ENCODE measurements around the gene PPP2R2D.
"Not testable (repeated sequence)": the region's sequence is repeated elsewhere in the genome, so short reads cannot be mapped to it uniquely, and the experiment has no call there.

The PPP2R2D gene

GRCh38 chr10:131982185-131982756 is 81.5 kb downstream of the PPP2R2D start:
- no peak for TF ChIP-seq PATZ1 (CRISPR knock-in tag; IDR thresholded peaks at IDR 0.05; ENCODE audit: borderline replicate concordance)
- TF ChIP-seq CSDC2 (CRISPR knock-in tag; IDR thresholded peaks at IDR 0.05) = 0 out of 2 replicates have a peak, but pooled peaks have one; percentile 53

DNA sequence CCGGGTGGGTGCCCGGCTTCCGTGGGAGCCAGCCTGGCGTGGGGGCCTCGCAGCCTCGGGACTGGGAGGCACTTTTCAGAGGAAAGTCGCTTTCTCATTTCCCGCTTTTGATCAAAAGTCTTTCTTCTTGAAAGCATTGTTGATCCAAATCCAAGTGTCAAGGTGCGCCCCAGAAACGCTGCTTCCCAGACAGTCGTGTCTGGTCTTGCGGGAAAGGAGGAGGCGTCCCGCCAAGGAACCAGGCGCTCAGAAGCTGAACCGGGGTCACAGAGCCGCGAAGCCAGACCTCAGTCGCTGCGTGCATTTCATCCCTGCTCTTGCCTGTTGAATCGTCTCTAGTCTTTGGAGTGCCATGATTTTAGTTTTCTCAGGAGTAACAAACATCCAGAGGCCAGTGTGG is 82.0 kb downstream of the PPP2R2D start:
- ATAC-seq = no peak
- TF ChIP-seq CSRNP3 (CRISPR knock-in tag; IDR thresholded peaks at IDR 0.05) = no peak
- TF ChIP-seq, protein P1, sequence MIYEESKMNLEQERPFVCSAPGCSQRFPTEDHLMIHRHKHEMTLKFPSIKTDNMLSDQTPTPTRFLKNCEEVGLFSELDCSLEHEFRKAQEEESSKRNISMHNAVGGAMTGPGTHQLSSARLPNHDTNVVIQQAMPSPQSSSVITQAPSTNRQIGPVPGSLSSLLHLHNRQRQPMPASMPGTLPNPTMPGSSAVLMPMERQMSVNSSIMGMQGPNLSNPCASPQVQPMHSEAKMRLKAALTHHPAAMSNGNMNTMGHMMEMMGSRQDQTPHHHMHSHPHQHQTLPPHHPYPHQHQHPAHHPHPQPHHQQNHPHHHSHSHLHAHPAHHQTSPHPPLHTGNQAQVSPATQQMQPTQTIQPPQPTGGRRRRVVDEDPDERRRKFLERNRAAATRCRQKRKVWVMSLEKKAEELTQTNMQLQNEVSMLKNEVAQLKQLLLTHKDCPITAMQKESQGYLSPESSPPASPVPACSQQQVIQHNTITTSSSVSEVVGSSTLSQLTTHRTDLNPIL (CRISPR knock-in tag; IDR thresholded peaks at IDR 0.05; ENCODE audit: low read depth) = no peak
- no peak for TF ChIP-seq TCF4 (CRISPR knock-in tag; IDR thresholded peaks at IDR 0.05; ENCODE audit: borderline replicate concordance)

More at GRCh38 chr10:131982185-131982756, 81.5 kb downstream of the PPP2R2D start:
- ATAC-seq = no peak

DNA sequence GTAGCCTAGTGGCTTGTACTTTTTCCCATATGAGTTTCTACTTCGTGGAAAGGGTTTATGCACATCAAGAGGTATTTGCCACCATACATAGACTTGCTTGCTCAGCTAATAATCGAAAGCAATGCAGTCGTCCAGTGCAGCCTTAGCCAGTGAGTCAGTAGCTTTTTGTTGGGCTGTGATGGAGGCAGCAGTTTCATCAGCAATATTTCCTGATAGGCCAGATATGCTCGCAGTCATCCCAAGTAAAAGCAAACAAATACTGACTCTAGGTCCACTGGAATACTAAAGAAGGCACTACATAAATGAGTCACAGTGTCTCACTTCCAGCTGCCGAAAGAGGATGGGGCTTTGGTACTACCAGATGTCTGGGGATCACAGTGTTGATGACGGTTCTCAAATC is 83.0 kb downstream of the PPP2R2D start:
- TF ChIP-seq ZFP30 (CRISPR knock-in tag; IDR thresholded peaks at IDR 0.05) (no peak), TOX (CRISPR knock-in tag; IDR thresholded peaks at IDR 0.05; ENCODE audit: borderline replicate concordance) (no peak), CSRNP3 (CRISPR knock-in tag; IDR thresholded peaks at IDR 0.05) (no peak), ESRRG (CRISPR knock-in tag; IDR thresholded peaks at IDR 0.05) (no peak), PPARA (CRISPR knock-in tag; IDR thresholded peaks at IDR 0.05; ENCODE audit: borderline replicate concordance) (no peak), CSDC2 (CRISPR knock-in tag; IDR thresholded peaks at IDR 0.05) (no peak), POU6F1 (CRISPR knock-in tag; IDR thresholded peaks at IDR 0.05; ENCODE audit: borderline replicate concordance, low read depth) (no peak), GLIS3 (CRISPR knock-in tag; IDR thresholded peaks at IDR 0.05) (no peak), ZNF565 (CRISPR knock-in tag; conservative IDR thresholded peaks at IDR 0.05; ENCODE audit: low read depth) (no peak), PATZ1 (CRISPR knock-in tag; IDR thresholded peaks at IDR 0.05; ENCODE audit: borderline replicate concordance) (no peak), ZC3H10 (CRISPR knock-in tag; IDR thresholded peaks at IDR 0.05) (no peak), ZNF8 (CRISPR knock-in tag; IDR thresholded peaks at IDR 0.05) (no peak), ARNTL (CRISPR knock-in tag; IDR thresholded peaks at IDR 0.05; ENCODE audit: borderline replicate concordance, low read depth) (no peak), ISL1 (CRISPR knock-in tag; IDR thresholded peaks at IDR 0.05) (no peak), ZFP3 (CRISPR knock-in tag; IDR thresholded peaks at IDR 0.05) (no peak), ZNF70 (CRISPR knock-in tag; IDR thresholded peaks at IDR 0.05) (no peak)
- TF ChIP-seq, protein P1 (CRISPR knock-in tag; IDR thresholded peaks at IDR 0.05; ENCODE audit: low read depth) = no peak
- TF ChIP-seq, protein P2, sequence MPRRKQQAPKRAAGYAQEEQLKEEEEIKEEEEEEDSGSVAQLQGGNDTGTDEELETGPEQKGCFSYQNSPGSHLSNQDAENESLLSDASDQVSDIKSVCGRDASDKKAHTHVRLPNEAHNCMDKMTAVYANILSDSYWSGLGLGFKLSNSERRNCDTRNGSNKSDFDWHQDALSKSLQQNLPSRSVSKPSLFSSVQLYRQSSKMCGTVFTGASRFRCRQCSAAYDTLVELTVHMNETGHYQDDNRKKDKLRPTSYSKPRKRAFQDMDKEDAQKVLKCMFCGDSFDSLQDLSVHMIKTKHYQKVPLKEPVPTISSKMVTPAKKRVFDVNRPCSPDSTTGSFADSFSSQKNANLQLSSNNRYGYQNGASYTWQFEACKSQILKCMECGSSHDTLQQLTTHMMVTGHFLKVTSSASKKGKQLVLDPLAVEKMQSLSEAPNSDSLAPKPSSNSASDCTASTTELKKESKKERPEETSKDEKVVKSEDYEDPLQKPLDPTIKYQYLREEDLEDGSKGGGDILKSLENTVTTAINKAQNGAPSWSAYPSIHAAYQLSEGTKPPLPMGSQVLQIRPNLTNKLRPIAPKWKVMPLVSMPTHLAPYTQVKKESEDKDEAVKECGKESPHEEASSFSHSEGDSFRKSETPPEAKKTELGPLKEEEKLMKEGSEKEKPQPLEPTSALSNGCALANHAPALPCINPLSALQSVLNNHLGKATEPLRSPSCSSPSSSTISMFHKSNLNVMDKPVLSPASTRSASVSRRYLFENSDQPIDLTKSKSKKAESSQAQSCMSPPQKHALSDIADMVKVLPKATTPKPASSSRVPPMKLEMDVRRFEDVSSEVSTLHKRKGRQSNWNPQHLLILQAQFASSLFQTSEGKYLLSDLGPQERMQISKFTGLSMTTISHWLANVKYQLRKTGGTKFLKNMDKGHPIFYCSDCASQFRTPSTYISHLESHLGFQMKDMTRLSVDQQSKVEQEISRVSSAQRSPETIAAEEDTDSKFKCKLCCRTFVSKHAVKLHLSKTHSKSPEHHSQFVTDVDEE (CRISPR knock-in tag; IDR thresholded peaks at IDR 0.05) = no peak
- ATAC-seq = no peak

GRCh38 chr10:131986851-131987250 is 86.0 kb downstream of the PPP2R2D start:
- not testable (repeated sequence) for ATAC-seq

GRCh38 chr10:131987301-131987700 is 86.5 kb downstream of the PPP2R2D start:
- ATAC-seq = not testable (repeated sequence)

DNA sequence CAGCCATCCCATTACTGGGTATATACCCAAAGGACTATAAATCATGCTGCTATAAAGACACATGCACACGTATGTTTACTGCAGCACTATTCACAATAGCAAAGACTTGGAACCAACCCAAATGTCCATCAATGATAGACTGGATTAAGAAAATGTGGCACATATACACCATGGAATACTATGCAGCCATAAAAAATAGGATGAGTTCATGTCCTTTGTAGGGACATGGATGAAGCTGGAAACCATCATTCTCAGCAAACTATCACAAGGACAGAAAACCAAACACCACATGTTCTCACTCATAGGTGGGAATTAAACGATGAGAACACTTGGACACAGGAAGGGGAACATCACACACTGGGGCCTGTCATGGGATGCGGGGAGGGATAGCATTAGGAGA is 87.0 kb downstream of the PPP2R2D start:
- ATAC-seq = not testable (repeated sequence)

Measured in SK-N-SH treated with all-trans-retinoic acid at 6 μM for 48 hours (cell line).